H1 (cell line): ENCODE data around the gene CCNY. TPM values are rescaled to one million over a fixed set of nuclear protein-coding genes. Genes with fewer than 3 reads are reported as not detected.

Source experiments
- CTCF ChIA-PET: fragments of 300-600 bp; sonication (Branson Sonifier 250); formaldehyde crosslinking; loops from one replicate; lab custom pipeline; 2021; ENCODE audit not compliant: partially characterized antibody; lab: Charles Lee
- POLR2A ChIA-PET: fragments of 300-600 bp; sonication (Branson Sonifier 250); formaldehyde crosslinking; loops from one replicate; lab custom pipeline; 2021; ENCODE audit warnings: inconsistent platforms; ENCODE audit not compliant: partially characterized antibody; lab: Charles Lee
- DNase-seq, 2 experiments: peaks; one replicate each; pipeline versions ENCODE4 v3.0.0 to v3.0.0-alpha.2; 2010 to 2022; ENCODE audit warnings: low spot score in 2 of 2, low read depth in 1 of 2, mixed read lengths in 1 of 2
- FAIRE-seq: peaks from 2 replicates; lab custom pipeline; 2011; peaks lifted over from hg19 to GRCh38; lab: Jason Lieb, UNC
- H2AFZ ChIP-seq: 2 replicates; pipeline ENCODE4 v1.8.1; 2012; ENCODE audit warnings: low read length, inconsistent platforms
- H2AK5ac ChIP-seq: 2 replicates; pipeline ENCODE4 v1.6.1; 2013; ENCODE audit warnings: low read depth, low read length
- H2BK120ac ChIP-seq: replicated peaks from 2 replicates; pipeline ENCODE3; 2013; ENCODE audit warnings: low read depth, low read length, inconsistent platforms
- H2BK12ac ChIP-seq: 2 replicates; pipeline ENCODE4 v1.6.1; 2013; ENCODE audit warnings: low read depth, low read length
- H2BK15ac ChIP-seq: 2 replicates; pipeline ENCODE4 v1.6.1; 2013; ENCODE audit warnings: low read length
- H2BK20ac ChIP-seq: 2 replicates; pipeline ENCODE4 v1.6.1; 2013; ENCODE audit warnings: low read length
- H2BK5ac ChIP-seq: 2 replicates; pipeline ENCODE4 v1.6.1; 2013; ENCODE audit warnings: low read depth, low read length
- H3K14ac ChIP-seq: 2 replicates; pipeline ENCODE4 v1.6.1; 2013; ENCODE audit warnings: inconsistent platforms; ENCODE audit not compliant: insufficient read length
- H3K18ac ChIP-seq: 2 replicates; pipeline ENCODE4 v1.6.1; 2013; ENCODE audit warnings: low read length; ENCODE audit errors: extremely low read depth
- H3K23ac ChIP-seq: 2 replicates; pipeline ENCODE4 v1.6.1; 2013; ENCODE audit warnings: inconsistent platforms; ENCODE audit not compliant: insufficient read length
- H3K23me2 ChIP-seq: 2 replicates; pipeline ENCODE4 v1.6.1; 2013; ENCODE audit warnings: low read depth, low read length
- H3K27ac ChIP-seq: 2 replicates; pipeline ENCODE4 v1.6.1; 2011; ENCODE audit warnings: low read depth, low read length, inconsistent platforms
- H3K27me3 ChIP-seq, 4 experiments: replicated peaks in 1 of 4; 1 replicate in 1 of 4; 2 replicates in 3 of 4; pipeline versions ENCODE4 v1.6.1 to v1.8.1; 2011 to 2013; ENCODE audit warnings: low read length in 3 of 4, mild to moderate bottlenecking in 3 of 4, inconsistent platforms in 2 of 4, mixed read lengths in 2 of 4, moderate library complexity in 1 of 4; ENCODE audit not compliant: control insufficient read depth in 3 of 4, insufficient read depth in 3 of 4; ENCODE audit errors: extremely low read depth in 1 of 4
- H3K36me3 ChIP-seq, 4 experiments: 2 replicates each; pipeline versions ENCODE4 v1.6.1 to v1.8.1; 2011 to 2013; ENCODE audit warnings: mild to moderate bottlenecking in 4 of 4, low read length in 3 of 4, moderate library complexity in 2 of 4, control low read depth in 1 of 4, inconsistent platforms in 1 of 4; ENCODE audit not compliant: insufficient read depth in 4 of 4, control insufficient read depth in 2 of 4
- H3K4ac ChIP-seq: replicated peaks from 2 replicates; pipeline ENCODE3; 2013; ENCODE audit warnings: low read length, low read depth, mixed read lengths, inconsistent platforms; ENCODE audit not compliant: insufficient read length
- H3K4me1 ChIP-seq, 4 experiments: replicated peaks in 1 of 4; 1 replicate in 1 of 4; 2 replicates in 3 of 4; pipeline versions ENCODE4 v1.6.1 to v1.8.1; 2011 to 2013; ENCODE audit warnings: low read length in 3 of 4, inconsistent platforms in 2 of 4, mixed read lengths in 1 of 4; ENCODE audit not compliant: insufficient read depth in 4 of 4, control insufficient read depth in 3 of 4
- H3K4me2 ChIP-seq, 2 experiments: 2 replicates each; pipeline versions ENCODE4 v1.6.1 to v1.8.1; 2011 to 2013; ENCODE audit warnings: low read depth in 2 of 2, low read length in 2 of 2, control low read depth in 1 of 2, inconsistent platforms in 1 of 2, mild to moderate bottlenecking in 1 of 2; ENCODE audit not compliant: insufficient read depth in 1 of 2
- H3K4me3 ChIP-seq, 4 experiments: fragments of 200-600, 300-600 bp in 1 of 4; sonication (generic), shearing (Covaris generic), sonication (Bioruptor Twin) in 1 of 4; 2 replicates each; pipeline versions ENCODE4 v1.5.1 to v1.8.1; 2011 to 2016; ENCODE audit warnings: low read length in 4 of 4, low read depth in 3 of 4, control low read depth in 2 of 4, inconsistent platforms in 2 of 4, mild to moderate bottlenecking in 2 of 4, mixed read lengths in 1 of 4, moderate library complexity in 1 of 4; ENCODE audit not compliant: insufficient read depth in 2 of 4; ENCODE audit errors: extremely low read depth in 1 of 4
- H3K56ac ChIP-seq: replicated peaks from 2 replicates; pipeline ENCODE3; 2013; ENCODE audit warnings: low read depth, mild to moderate bottlenecking, mixed read lengths, low read length, inconsistent platforms; ENCODE audit not compliant: insufficient read length
- H3K79me1 ChIP-seq: 2 replicates; pipeline ENCODE4 v1.6.1; 2013; ENCODE audit warnings: low read depth, low read length, control low read depth
- H3K79me2 ChIP-seq, 2 experiments: 2 replicates each; pipeline versions ENCODE4 v1.6.1 to v1.8.1; 2012 to 2013; ENCODE audit warnings: low read length in 2 of 2, mild to moderate bottlenecking in 2 of 2, inconsistent platforms in 1 of 2; ENCODE audit not compliant: insufficient read depth in 2 of 2, control insufficient read depth in 1 of 2
- H3K9ac ChIP-seq, 4 experiments: replicated peaks in 1 of 4; 1 replicate in 1 of 4; 2 replicates in 3 of 4; pipeline versions ENCODE4 v1.6.1 to v1.8.1; 2011 to 2013; ENCODE audit warnings: low read depth in 3 of 4, low read length in 3 of 4, control low read depth in 2 of 4, mild to moderate bottlenecking in 2 of 4, moderate library complexity in 2 of 4, inconsistent platforms in 1 of 4; ENCODE audit errors: extremely low read depth in 1 of 4
- H3K9me3 ChIP-seq, 2 experiments: 2 replicates each; pipeline versions ENCODE4 v1.6.1 to v1.8.1; 2012 to 2013; ENCODE audit warnings: mild to moderate bottlenecking in 2 of 2, moderate library complexity in 2 of 2, control low read depth in 1 of 2, inconsistent platforms in 1 of 2, low read depth in 1 of 2, low read length in 1 of 2, mixed read lengths in 1 of 2; ENCODE audit not compliant: insufficient read depth in 2 of 2
- H4K20me1 ChIP-seq, 2 experiments: replicated peaks in 1 of 2; 2 replicates each; pipeline versions ENCODE3 to v1.8.1; 2011 to 2013; ENCODE audit warnings: inconsistent platforms in 2 of 2, low read length in 2 of 2, mild to moderate bottlenecking in 1 of 2; ENCODE audit not compliant: insufficient read depth in 2 of 2, control insufficient read depth in 1 of 2
- H4K5ac ChIP-seq: 2 replicates; pipeline ENCODE4 v1.6.1; 2013; ENCODE audit warnings: low read length, low read depth, mixed read lengths, inconsistent platforms; ENCODE audit not compliant: insufficient read length
- H4K8ac ChIP-seq: 2 replicates; pipeline ENCODE4 v1.8.0; 2013; ENCODE audit warnings: mild to moderate bottlenecking, moderate library complexity, low read length, inconsistent platforms; ENCODE audit not compliant: insufficient read depth; ENCODE audit errors: extremely low read depth
- H4K91ac ChIP-seq: replicated peaks from 2 replicates; pipeline ENCODE3; 2013; ENCODE audit warnings: low read length, mixed read lengths, inconsistent platforms; ENCODE audit not compliant: insufficient read length
- HDAC6 ChIP-seq: IDR thresholded peaks from one replicate; pipeline ENCODE4 v1.7.1; 2012; ENCODE audit warnings: low read depth, mild to moderate bottlenecking, inconsistent platforms, low read length, moderate library complexity
- KDM5A ChIP-seq: fragments of 200-600 bp; IDR thresholded peaks from 2 replicates; pipeline ENCODE4 v1.7.1; 2012; ENCODE audit warnings: mild to moderate bottlenecking, low read length, inconsistent platforms, mixed read lengths
- NANOG ChIP-seq: IDR thresholded peaks from 2 replicates; pipeline ENCODE4 v1.6.1; 2011; ENCODE audit warnings: low read length, low read depth, mild to moderate bottlenecking, inconsistent platforms; ENCODE audit not compliant: insufficient read depth, poor library complexity, severe bottlenecking
- POLR2AphosphoS5 ChIP-seq: IDR thresholded peaks from 2 replicates; pipeline ENCODE4 v1.6.1; 2011; ENCODE audit warnings: low read depth, low read length
- RNF2 ChIP-seq: fragments of 200-900, 300-1000 bp; sonication (generic); IDR thresholded peaks from 2 replicates; pipeline ENCODE4 v1.7.1; 2016; ENCODE audit warnings: borderline replicate concordance, low read depth, mild to moderate bottlenecking, antibody characterized with exemption, low read length; ENCODE audit not compliant: poor library complexity, severe bottlenecking; ENCODE audit errors: missing control alignments
- SIN3A ChIP-seq, 2 experiments: IDR thresholded peaks in 1 of 2; conservative IDR thresholded peaks in 1 of 2; 2 replicates each; pipeline ENCODE4 v1.6.1; 2011 to 2012; ENCODE audit warnings: low read length in 2 of 2, improper control_type of control experiment in 1 of 2, low read depth in 1 of 2, mild to moderate bottlenecking in 1 of 2
- SP2 ChIP-seq: IDR thresholded peaks from 2 replicates; pipeline ENCODE4 v1.6.1; 2012; ENCODE audit warnings: mild to moderate bottlenecking, low read length, inconsistent platforms
- TAF7 ChIP-seq: optimal IDR thresholded peaks from 2 replicates; pipeline ENCODE3; 2011; ENCODE audit warnings: low read depth, mild to moderate bottlenecking, inconsistent platforms, low read length, moderate library complexity, borderline replicate concordance
- WGBS, 2 experiments: shearing (Covaris generic) in 1 of 2; methylation state at CpG; one replicate each; pipeline versions ENCODE4 v1.1.6 to v1.1.7; 2013 to 2015; ENCODE audit warnings: low lambda C conversion rate in 2 of 2, mixed read lengths in 2 of 2, inconsistent platforms in 1 of 2, low coverage in 1 of 2, missing lambda C conversion rate in 1 of 2; ENCODE audit not compliant: insufficient replicate concordance in 2 of 2, insufficient coverage in 1 of 2, insufficient read length in 1 of 2; ENCODE audit errors: extremely low coverage in 1 of 2, missing lambda C conversion rate in 1 of 2; 5-methylcytosine and 5-hydroxymethylcytosine counted together
- polyA plus RNA-seq, 7 experiments: library from polyadenylated mRNA; depleted of rRNA in 3 of 7; stranded (reverse) in 5 of 7; unstranded in 2 of 7; fragments of >200 nt in 5 of 7; fragments of 200-250 nt in 2 of 7; gene quantifications; 1 replicate in 5 of 7; 2 replicates in 1 of 7; 4 replicates in 1 of 7; pipeline versions ENCODE4 v1.2.1 to v1.2.3, GENCODE V29; 2011 to 2013; ENCODE audit warnings: missing spikeins in 2 of 7, mixed read lengths in 2 of 7
- total RNA-seq: library from RNA; stranded (reverse); fragmentation: NEBNext Ultra II Directional; extraction: Animal tissue kit (Norgen Biotek cat#: 25700); gene quantifications from 2 replicates; pipeline ENCODE4 v1.2.1, GENCODE V29; 2021
- TF ChIP-seq, protein P1 (sequence below): IDR thresholded peaks from 2 replicates; pipeline ENCODE4 v1.6.1; 2012; ENCODE audit warnings: inconsistent platforms
- TF ChIP-seq, protein P2 (sequence below): IDR thresholded peaks from 2 replicates; pipeline ENCODE4 v1.6.1; 2012; ENCODE audit warnings: low read length, inconsistent platforms

CCNY gene
- total and polyA plus RNA-seq, 2 of the 8 experiments (the other 6 are each of a cell fraction or from before 2014, with no cell fraction given): 25.3 to 68.2 TPM

DNA sequence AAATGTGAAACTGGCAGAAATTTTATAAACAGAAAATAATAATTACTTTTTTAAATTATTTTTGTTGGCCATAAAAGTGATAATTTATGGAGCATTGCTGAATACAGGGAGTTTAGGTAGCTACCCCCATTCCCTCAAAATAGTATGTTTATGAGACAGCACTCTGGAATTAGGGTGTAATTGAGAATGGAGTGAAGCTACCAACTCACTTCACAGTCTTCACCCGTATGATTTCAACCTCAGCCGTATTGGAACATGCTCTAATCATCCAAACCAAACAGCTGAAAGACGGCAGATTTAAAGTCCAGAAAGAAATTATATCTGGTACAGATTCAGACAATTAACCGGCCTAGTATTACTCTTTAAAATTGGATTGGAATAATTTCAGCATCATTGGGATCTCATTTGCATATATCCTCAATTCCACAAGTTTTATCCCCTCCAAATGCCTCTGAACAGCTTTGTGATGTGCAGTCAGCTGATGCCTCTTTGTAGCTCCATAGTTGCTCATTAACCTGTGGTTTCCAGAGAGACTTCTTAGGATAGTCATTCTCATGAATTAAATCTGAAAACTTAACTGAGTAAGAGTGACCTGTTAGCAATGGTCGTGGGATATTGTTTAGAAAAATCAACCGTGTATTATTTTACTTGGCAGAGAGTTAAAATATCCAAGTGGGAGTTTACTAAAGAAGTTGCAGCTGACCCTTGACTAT, 209.7 kb downstream of the CCNY start:
- Histone ChIP-seq H3K4ac (no peak overlapping the region), H2BK12ac (no peak overlapping the region), H3K79me1 (no peaks in the 10 kb centered on the region), H3K23me2 (no peaks in the 10 kb centered on the region), H4K8ac (no peak overlapping the region), H3K9ac (no peak overlapping the region), H4K5ac (no peak overlapping the region), H3K18ac (no peak overlapping the region), H3K4me2 (no peak overlapping the region), H3K27ac (no peak overlapping the region), H2BK20ac (no peak overlapping the region), H2AK5ac (no peak overlapping the region), H4K91ac (no peak overlapping the region), H2BK120ac (no peak overlapping the region), H2BK5ac (no peak overlapping the region), H2AFZ (no peak overlapping the region), H3K4me1 (no peaks in the 10 kb centered on the region), H3K27me3 (no peaks in the 10 kb centered on the region), H3K14ac (no peak overlapping the region), H3K79me2 (0 out of 4 replicates have a peak, but pooled peaks cover 0 to 3% of the 10 kb centered on the region in 2 experiments), H2BK15ac (no peak overlapping the region), H3K56ac (no peak overlapping the region), H3K9me3 (no peaks in the 10 kb centered on the region), H4K20me1 (no peaks in the 10 kb centered on the region), H3K36me3 (0 out of 8 replicates have a peak, but pooled peaks cover 0 to 3% (median 0%) of the 10 kb centered on the region in 4 experiments), H3K4me3 (no peak overlapping the region), H3K23ac (no peak overlapping the region)
- ChIA-PET CTCF (interaction anchor here (0.8 to 4.3 kb wide), 8 partner anchors 15 to 322 kb away, joined by 3 to 13 read pairs (median 4); no protein-coding TSS in a partner anchor), POLR2A (no interaction called here)
- no peak for FAIRE-seq
- 92% methylated on average over 6 of the region's 6 CpGs; no CpG with 5 or more reads in 1 of the 2 experiments for WGBS, 2 experiments
- no peak for DNase-seq
- TF ChIP-seq HDAC6: no peak
- TF ChIP-seq RNF2: no peak
- no peak for TF ChIP-seq NANOG
- TF ChIP-seq POLR2AphosphoS5: no peak
- no peak for TF ChIP-seq SIN3A (conservative IDR thresholded peaks at IDR 0.05 in 1 of 2, IDR thresholded peaks at IDR 0.05 in 1 of 2; ENCODE audit: low read depth in 1 of 2, low read length in 2 of 2)
- TF ChIP-seq, protein P1, sequence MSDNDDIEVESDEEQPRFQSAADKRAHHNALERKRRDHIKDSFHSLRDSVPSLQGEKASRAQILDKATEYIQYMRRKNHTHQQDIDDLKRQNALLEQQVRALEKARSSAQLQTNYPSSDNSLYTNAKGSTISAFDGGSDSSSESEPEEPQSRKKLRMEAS: no peak
- no peak for TF ChIP-seq SP2
- TF ChIP-seq, protein P2, sequence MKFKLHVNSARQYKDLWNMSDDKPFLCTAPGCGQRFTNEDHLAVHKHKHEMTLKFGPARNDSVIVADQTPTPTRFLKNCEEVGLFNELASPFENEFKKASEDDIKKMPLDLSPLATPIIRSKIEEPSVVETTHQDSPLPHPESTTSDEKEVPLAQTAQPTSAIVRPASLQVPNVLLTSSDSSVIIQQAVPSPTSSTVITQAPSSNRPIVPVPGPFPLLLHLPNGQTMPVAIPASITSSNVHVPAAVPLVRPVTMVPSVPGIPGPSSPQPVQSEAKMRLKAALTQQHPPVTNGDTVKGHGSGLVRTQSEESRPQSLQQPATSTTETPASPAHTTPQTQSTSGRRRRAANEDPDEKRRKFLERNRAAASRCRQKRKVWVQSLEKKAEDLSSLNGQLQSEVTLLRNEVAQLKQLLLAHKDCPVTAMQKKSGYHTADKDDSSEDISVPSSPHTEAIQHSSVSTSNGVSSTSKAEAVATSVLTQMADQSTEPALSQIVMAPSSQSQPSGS: no peak
- TF ChIP-seq TAF7: no peak
- no peak for TF ChIP-seq KDM5A
